Measurements from ENCODE around the gene ANKMY2. TPM values are rescaled to one million over a fixed set of nuclear protein-coding genes. Genes with fewer than 3 reads are reported as not detected.

ANKMY2 gene
- total RNA-seq (2022; extraction: Qiagen RNA extraction): 11.7 to 13.6 TPM (median 12.7 TPM) in 5 replicates

GRCh38 chr7:16645593-16646471 lies at the start of gene ANKMY2, which contains the start of gene BZW2:
Gene ANKMY2, minus strand, starts transcription at chr7:16645754. Its CDS starts 181 bp downstream, at chr7:16645573.
Gene BZW2, plus strand, starts transcription at chr7:16646181. Its CDS starts 19,263 bp downstream, at chr7:16665444.

Other genes with a start within 250 kb of the ANKMY2 start
- gene CRPPA, start 224.2 kb downstream of the ANKMY2 start, total RNA-seq (2022; extraction: Qiagen RNA extraction): 0.56 to 0.95 TPM (median 0.68 TPM) in 5 replicates
- not detected in 5 replicates for gene SOSTDC1, start 180.0 kb downstream of the ANKMY2 start, total RNA-seq (2022; extraction: Qiagen RNA extraction)
- not detected in 5 replicates for gene LRRC72, start 118.9 kb downstream of the ANKMY2 start, total RNA-seq (2022; extraction: Qiagen RNA extraction)
- gene BZW2, start 427 bp upstream of the ANKMY2 start, total RNA-seq (2022; extraction: Qiagen RNA extraction): 91.0 to 99.4 TPM (median 91.5 TPM) in 5 replicates
- 12.7 to 18.4 TPM (median 16.2 TPM) in 5 replicates for gene TSPAN13, start 108.0 kb upstream of the ANKMY2 start, total RNA-seq (2022; extraction: Qiagen RNA extraction)
- 106 to 173 TPM (median 149 TPM) in 5 replicates for gene AGR2, start 159.2 kb upstream of the ANKMY2 start, total RNA-seq (2022; extraction: Qiagen RNA extraction)
- gene AGR3, start 236.2 kb upstream of the ANKMY2 start, total RNA-seq (2022; extraction: Qiagen RNA extraction): not detected in 5 replicates